RWPE2 (cell line): ENCODE data around the gene NOXO1.
"Not testable (repeated sequence)": the region's sequence is repeated elsewhere in the genome, so short reads cannot be mapped to it uniquely, and the experiment has no call there.

ENCODE experiments used
- ATAC-seq: fragments of 200-7000 bp; cut with Tn5 transposase; 3 replicates; pipeline ENCODE4 v1.9.1; 2021; ENCODE audit warnings: low read depth
- DNase-seq: peaks from one replicate; pipeline ENCODE4 v3.0.0-alpha.2; 2020; ENCODE audit warnings: low spot score
- H3K27ac ChIP-seq: fragments of 450-650 bp; 2 replicates; pipeline ENCODE4 v1.5.1; 2017; ENCODE audit warnings: mild to moderate bottlenecking; ENCODE audit not compliant: poor library complexity, severe bottlenecking
- H3K27me3 ChIP-seq: fragments of 250-450 bp; sonication (Bioruptor Pico); 2 replicates; pipeline ENCODE4 v1.5.1; 2021; ENCODE audit warnings: mild to moderate bottlenecking, moderate library complexity; ENCODE audit not compliant: insufficient read depth, poor library complexity, severe bottlenecking
- H3K36me3 ChIP-seq: fragments of 250-450 bp; sonication (Bioruptor Pico); 2 replicates; pipeline ENCODE4 v1.5.1; 2020; ENCODE audit warnings: low read depth, mild to moderate bottlenecking, moderate library complexity
- H3K4me1 ChIP-seq: fragments of 250-450 bp; sonication (Bioruptor Pico); 2 replicates; pipeline ENCODE4 v1.5.1; 2021; ENCODE audit warnings: mild to moderate bottlenecking, moderate library complexity; ENCODE audit not compliant: insufficient read depth, poor library complexity, severe bottlenecking
- H3K4me3 ChIP-seq: fragments of 250-450 bp; sonication (Bioruptor Pico); 2 replicates; pipeline ENCODE4 v1.5.1; 2021; ENCODE audit warnings: mild to moderate bottlenecking, moderate library complexity; ENCODE audit not compliant: severe bottlenecking
- H3K9me3 ChIP-seq: fragments of 250-450 bp; sonication (Bioruptor Pico); 2 replicates; pipeline ENCODE4 v1.5.1; 2021; ENCODE audit warnings: mild to moderate bottlenecking, moderate library complexity; ENCODE audit not compliant: severe bottlenecking
- TF ChIP-seq, protein P1 (sequence below): fragments of 450-650 bp; IDR thresholded peaks from one replicate; pipeline ENCODE4 v1.5.1; 2017; ENCODE audit warnings: mild to moderate bottlenecking, moderate library complexity; ENCODE audit not compliant: poor library complexity, severe bottlenecking

NOXO1 gene

DNA sequence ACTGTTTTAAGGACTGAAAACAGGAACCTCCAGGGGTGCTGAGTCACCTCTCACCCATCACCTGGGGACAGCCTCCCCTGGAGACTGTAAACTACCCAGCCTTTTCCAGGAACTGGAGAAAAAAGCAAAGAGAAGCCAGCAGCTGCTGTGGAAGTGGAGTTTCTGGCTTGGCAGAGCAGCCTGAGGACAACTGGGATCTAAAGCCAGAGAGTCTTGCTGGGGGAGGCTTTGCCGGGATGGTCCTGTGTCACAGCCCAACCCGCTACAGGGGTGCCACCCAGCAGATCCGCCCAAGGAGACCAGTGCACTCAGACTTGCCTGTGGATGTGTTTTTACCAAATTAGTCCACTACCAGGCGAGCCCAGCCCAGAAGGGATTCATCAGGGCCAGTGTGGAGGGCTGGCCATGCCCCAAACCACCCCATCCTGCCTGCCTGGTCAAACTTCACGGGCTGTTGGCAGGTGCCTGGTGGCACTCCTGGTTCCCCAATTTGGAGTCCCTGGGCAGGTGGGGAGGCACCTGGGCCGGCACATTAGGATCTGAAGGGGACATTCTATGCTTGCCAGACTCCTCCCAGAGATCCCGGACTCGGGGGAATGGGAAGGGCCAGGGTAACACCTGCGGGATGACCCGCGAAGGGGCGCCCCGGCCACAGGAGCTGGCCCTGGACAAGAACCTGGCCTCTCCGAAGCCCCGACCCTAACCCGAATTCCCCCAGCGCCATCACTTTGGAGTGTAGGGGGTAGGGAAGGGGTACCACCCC, 39.0 kb downstream of the NOXO1 start:
- Histone ChIP-seq H3K36me3 (peaks cover 6% of the 10 kb centered on the region; the same call in 1 of the 2 replicates), H3K4me1 (peaks cover 10% of the 10 kb centered on the region), H3K9me3 (no peaks in the 10 kb centered on the region), H3K27me3 (no peaks in the 10 kb centered on the region), H3K27ac (peak overlapping the region; percentile 12), H3K4me3 (peak overlapping the region; percentile 85)
- TF ChIP-seq, protein P1, sequence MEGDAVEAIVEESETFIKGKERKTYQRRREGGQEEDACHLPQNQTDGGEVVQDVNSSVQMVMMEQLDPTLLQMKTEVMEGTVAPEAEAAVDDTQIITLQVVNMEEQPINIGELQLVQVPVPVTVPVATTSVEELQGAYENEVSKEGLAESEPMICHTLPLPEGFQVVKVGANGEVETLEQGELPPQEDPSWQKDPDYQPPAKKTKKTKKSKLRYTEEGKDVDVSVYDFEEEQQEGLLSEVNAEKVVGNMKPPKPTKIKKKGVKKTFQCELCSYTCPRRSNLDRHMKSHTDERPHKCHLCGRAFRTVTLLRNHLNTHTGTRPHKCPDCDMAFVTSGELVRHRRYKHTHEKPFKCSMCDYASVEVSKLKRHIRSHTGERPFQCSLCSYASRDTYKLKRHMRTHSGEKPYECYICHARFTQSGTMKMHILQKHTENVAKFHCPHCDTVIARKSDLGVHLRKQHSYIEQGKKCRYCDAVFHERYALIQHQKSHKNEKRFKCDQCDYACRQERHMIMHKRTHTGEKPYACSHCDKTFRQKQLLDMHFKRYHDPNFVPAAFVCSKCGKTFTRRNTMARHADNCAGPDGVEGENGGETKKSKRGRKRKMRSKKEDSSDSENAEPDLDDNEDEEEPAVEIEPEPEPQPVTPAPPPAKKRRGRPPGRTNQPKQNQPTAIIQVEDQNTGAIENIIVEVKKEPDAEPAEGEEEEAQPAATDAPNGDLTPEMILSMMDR: no peak
- DNase-seq: peak; percentile 57
- ATAC-seq: no peak

DNA sequence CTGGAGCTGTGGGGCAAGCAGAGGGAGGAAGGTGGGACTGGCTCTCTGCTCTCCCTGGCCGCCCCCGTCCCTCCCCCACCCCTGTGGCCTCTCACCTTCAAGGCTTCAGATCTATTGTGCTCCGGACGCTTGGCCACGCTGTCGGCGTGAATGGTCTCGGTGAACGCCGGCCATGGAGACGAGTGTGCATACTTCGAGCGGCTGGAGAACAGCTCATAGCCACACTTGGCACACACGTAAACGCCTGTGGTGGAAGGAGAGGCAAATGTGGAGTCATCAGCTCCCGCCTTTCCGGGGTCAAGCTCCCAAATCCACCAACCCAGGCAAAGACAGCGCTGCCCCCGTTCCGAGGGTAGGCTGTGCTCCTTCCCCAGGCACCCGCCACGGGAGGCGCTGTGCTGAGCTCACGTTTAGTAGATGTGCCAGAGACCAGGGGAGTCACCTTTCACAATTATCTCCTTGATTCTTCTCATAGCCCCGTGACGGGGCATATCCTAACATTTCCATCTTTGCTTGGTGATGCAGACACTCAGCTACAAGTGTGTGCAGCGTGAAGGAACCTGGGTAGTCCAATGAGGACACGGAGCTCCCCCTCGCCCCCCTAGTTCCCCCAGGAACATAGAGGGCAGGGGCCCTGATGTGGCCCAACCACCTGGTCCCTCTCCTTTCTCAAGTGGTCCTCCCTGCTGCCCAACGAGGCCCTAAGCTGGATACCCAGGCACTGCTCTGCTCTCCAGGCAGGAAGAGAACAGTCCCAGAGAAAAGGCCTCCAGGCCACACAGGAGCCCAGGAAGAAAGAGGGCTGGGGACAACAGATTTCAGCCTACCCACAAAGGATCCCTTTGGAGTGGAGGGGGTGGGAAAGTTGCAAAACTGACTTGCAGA, 39.9 kb downstream of the NOXO1 start:
- H3K27me3 ChIP-seq: no peaks in the 10 kb centered on the region
- H3K27ac ChIP-seq: peak overlapping the region; percentile 12
- H3K4me3 ChIP-seq: no peak overlapping the region
- TF ChIP-seq, protein P1: no peak
- H3K36me3 ChIP-seq: peaks cover 6% of the 10 kb centered on the region; the same call in 1 of the 2 replicates
- H3K4me1 ChIP-seq: peaks cover 10% of the 10 kb centered on the region
- peak; percentile 40 for DNase-seq
- H3K9me3 ChIP-seq: no peaks in the 10 kb centered on the region
- no peak for ATAC-seq

DNA sequence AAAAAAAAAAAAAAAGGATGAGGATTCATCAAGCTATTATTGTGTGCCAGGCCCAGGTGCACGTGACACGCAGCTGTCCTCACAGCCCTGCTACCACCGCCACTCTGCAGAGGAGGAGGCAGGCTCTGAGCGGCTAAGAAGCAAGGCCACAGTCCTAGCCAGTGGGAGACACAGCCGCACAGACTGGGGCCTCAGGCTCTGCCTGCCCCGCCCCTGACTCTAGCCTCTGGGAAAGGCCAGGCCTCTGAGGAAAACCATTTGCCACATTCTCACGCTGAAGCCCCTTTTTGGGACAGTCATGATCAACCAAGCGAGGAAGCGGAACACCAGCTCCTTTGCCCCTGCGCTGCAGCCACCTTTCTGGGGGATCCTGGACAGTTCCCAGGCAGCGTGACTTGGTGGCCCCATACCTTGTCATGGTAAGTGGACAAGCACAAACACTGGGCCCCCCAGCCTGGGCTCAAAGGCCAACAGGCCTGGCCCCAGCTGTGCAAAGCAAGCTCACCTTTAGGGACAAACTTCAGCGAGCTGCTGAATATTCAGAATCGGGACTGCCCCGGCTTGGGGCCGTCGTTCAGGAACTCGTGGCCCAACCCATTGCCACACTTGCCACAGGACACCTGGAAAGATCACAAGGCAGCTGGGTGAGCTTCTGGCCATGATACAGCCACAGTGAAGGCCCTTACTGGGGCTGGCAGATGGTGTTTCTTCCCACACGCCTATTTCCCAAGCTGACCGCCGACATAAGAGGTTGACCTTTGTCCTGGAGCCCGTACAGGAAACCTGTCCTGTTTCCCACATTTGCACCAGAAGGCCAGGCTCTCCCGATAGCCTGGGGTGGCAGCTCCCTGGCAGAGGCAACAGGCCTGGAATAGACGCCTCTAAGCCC, 40.8 kb downstream of the NOXO1 start:
- no peak for DNase-seq
- no peak overlapping the region for H3K27ac ChIP-seq

DNA sequence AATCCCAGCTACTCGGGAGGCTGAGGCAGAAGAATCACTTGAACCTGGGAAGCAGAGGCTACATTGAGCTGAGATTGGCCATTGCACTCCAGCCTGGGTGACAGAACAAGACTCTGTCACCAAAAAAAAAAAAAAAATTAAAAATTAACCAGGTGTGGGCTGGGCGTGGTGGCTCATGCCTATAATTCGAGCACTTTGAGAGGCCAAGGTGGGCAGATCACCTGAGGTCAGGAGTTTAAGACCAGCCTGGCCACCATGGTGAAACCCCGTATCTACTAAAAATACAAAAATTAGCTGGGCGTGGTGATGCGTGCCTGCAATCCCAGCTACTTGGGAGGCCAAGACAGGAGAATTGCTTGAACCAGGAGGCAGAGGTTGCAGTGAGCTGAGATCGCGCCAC, 41.4 kb downstream of the NOXO1 start:
- H3K4me3 ChIP-seq, H3K27ac ChIP-seq, ATAC-seq, H3K27me3 ChIP-seq, H3K4me1 ChIP-seq, H3K9me3 ChIP-seq, H3K36me3 ChIP-seq, DNase-seq: not testable (repeated sequence)

More for the DNA sequence above, 40.8 kb downstream of the NOXO1 start:
- ATAC-seq: no peak
- H3K4me3 ChIP-seq: no peak overlapping the region
- TF ChIP-seq, protein P1: no peak
- H3K9me3 ChIP-seq: no peaks in the 10 kb centered on the region
- H3K36me3 ChIP-seq: peaks cover 6% of the 10 kb centered on the region; the same call in 1 of the 2 replicates
- peaks cover 10% of the 10 kb centered on the region for H3K4me1 ChIP-seq
- H3K27me3 ChIP-seq: no peaks in the 10 kb centered on the region

DNA sequence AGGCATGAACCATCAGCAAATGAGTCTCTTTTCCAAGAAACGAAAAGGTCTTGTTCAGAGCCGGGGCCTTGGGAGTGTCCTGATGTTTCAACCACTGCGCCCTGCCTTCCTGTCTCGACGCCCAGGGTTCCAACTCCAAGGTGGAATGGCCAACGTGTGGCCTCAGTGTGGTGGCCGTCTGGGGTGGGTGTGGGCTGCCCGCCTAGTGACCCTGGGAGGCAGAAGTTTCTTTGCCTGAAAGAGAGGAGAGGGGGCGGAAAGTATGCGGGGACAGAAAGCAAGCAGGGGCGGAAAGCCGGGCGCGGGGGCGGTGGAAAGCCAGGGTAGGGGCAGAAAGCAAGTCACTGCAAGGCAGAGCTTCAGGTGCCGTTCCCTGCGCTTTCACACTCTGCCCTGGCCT, 42.4 kb downstream of the NOXO1 start:
- H3K4me3 ChIP-seq: no peak overlapping the region
- H3K27me3 ChIP-seq: no peaks in the 10 kb centered on the region
- TF ChIP-seq, protein P1: no peak
- DNase-seq (no peak), ATAC-seq (no peak)
- peaks cover 6% of the 10 kb centered on the region; the same call in 1 of the 2 replicates for H3K36me3 ChIP-seq
- H3K27ac ChIP-seq: no peak overlapping the region
- peaks cover 8% of the 10 kb centered on the region for H3K4me1 ChIP-seq
- H3K9me3 ChIP-seq: no peaks in the 10 kb centered on the region
